HG03432 (cell line): Measurements from ENCODE around the gene EIF4E3.

Source experiments
- ATAC-seq: cut with Tn5 transposase; IDR thresholded peaks from one replicate; pipeline ENCODE4 v1.9.1; 2021; ENCODE audit warnings: mild to moderate bottlenecking, moderate library complexity; ENCODE audit not compliant: unreplicated experiment

EIF4E3 gene

GRCh38 chr3:71723452-71724170, 1.6 kb downstream of the EIF4E3 start:
- no peak for ATAC-seq

DNA sequence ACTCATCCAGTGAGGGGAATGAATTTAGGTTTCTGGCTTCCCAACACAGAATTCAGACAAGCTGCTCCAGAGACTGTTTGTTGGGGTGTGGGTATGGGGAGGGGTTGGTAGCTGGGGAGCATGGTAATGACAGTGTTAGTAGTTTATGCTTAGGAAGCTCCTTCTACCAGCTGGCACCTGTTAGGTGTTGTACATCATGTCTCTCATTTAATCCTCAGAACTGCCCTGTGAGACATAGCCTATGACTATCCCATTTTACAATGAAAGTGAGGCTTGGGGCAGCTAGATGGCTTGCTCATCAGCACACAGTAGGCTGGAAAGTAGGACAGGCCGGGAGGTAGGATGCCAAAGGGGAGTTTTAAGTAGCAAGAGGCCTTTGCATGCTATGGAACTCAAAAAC, 2.5 kb downstream of the EIF4E3 start:
- ATAC-seq = no peak

DNA sequence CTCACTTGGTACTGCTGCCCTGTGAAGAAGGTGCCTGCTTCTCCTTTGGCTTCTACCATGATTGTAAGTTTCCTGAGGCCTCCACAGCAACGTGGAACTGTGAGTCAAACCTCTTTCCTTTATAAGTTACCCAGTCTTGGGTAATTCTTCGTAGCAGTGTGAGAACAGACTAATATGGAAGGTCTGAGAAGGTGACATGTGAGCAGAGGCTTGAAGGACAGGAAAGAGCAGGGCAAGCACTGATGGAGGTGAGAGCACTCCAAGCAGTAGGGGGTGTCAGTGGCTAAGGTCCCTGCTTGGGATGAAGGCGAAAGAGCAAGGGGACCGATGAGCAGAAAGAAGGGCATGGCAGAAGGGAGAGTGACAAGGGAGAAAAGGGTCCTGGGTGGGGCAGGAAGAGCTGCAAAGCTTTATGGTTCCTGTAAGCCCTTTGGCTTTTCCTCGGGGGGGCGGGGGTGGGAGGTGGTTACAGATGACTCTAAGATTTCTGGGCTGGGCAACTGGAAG, 3.5 kb downstream of the EIF4E3 start:
- no peak for ATAC-seq

GRCh38 chr3:71721002-71721401, 4.2 kb downstream of the EIF4E3 start:
- no peak for ATAC-seq

- no peak for ATAC-seq
These were observed 7.1 kb downstream of the EIF4E3 start for GRCh38 chr3:71718072-71718471.

- ATAC-seq = no peak
These were observed 10.6 kb downstream of the EIF4E3 start for GRCh38 chr3:71714595-71714994.

GRCh38 chr3:71713041-71713440, 12.2 kb downstream of the EIF4E3 start:
- no peak for ATAC-seq

- ATAC-seq = peak; percentile 88
These were observed 14.2 kb downstream of the EIF4E3 start for GRCh38 chr3:71710906-71711494.

DNA sequence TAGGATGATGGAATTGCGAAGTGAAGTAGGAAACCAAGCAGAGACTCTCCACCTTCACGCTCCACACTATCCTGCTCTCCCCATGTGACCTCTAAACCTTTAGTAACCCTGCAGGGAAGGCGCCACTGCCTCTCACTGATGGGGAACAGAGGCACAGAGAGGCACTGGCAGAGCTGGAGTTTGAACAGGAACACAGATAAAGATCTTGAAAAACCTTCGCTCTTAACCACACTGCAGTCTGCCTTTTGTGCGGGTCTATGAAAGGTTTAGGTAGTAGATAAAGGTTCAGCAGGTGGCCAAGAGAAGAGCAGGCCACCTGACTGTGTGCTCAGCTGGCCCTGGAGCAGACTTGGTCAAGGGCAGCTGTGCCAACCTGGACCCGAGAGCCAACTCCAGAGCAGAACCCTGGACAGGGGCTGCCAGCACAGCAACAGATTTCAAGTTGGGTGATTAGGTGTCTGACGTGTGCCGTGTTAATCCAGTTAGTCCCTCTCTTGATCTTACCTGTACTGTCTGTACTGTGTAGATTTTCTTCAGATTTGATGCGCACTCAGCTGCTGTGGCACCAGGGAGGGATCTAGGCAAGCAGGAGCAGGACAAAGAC, 15.2 kb downstream of the EIF4E3 start:
- ATAC-seq = no peak

DNA sequence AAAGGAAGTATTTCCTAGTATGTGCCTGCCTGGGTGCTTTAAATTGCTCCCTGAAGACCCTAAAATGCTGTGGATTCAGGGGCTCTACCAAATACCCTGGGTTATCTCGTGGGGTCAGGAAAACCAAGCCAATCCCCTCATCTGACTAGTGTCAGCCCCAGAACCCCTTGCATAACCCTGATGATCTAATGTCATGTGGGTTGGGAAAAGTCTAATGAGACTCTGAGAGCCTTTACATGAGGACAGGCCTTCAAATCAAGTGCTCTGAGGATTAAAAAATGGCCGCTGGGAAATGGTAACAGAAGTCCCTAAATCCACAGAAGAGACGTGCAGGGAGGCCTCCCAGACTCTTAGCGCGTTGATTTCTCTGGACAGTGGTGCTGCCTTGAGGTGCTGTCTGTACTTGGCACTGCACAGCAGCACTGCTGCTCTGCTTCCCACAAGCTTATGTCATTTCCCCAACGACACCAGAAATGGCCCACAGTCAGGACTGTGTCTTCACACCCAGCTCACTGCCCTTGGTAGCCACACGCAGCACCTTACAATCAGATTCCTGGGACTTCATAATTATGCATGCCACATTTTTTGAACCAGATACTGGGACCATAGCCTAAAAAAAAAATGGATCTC, 16.6 kb downstream of the EIF4E3 start:
- ATAC-seq = no peak

DNA sequence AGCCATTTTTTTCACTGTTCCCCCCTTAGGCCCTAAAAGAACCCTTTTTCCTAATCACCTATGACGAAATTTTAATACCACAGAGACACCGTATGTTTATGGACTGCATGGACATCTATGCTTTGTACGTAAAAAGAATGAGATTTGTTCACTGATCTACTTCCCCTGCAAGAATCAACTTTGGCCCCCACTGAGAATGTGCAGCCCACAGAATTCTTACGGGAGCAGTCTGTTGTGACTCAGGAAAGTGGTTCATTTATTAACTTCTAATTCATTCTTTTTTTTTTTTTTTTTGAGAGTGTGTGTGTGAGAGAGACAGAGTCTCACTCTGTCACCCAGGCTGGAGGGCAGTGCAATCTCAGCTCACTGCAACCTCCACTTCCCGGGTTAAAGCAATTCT, 17.6 kb downstream of the EIF4E3 start:
- ATAC-seq = no peak

- ATAC-seq = no peak
These were observed 19.5 kb downstream of the EIF4E3 start for GRCh38 chr3:71705681-71706080.

- ATAC-seq = no peak
These were observed 20.3 kb downstream of the EIF4E3 start for GRCh38 chr3:71704915-71705314.

DNA sequence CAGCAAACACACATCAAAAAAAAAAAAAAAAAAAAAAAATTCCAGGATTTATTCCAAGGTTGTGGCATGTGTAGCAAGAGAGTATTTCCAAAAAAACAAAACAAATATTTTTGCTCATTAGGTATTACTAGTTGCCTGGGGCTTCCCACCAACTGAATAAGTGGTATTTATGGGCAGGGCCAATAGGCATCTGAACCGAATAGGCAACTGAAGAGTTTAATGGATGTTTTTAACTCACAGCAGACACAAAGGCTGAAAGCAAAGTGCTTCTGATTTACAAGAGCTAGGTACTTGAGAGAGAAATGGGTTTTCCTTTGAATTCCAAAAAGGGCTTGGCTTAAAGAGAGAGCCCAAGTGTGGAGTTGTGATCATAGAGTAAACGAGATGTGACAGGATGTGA, 21.4 kb downstream of the EIF4E3 start:
- ATAC-seq = no peak

DNA sequence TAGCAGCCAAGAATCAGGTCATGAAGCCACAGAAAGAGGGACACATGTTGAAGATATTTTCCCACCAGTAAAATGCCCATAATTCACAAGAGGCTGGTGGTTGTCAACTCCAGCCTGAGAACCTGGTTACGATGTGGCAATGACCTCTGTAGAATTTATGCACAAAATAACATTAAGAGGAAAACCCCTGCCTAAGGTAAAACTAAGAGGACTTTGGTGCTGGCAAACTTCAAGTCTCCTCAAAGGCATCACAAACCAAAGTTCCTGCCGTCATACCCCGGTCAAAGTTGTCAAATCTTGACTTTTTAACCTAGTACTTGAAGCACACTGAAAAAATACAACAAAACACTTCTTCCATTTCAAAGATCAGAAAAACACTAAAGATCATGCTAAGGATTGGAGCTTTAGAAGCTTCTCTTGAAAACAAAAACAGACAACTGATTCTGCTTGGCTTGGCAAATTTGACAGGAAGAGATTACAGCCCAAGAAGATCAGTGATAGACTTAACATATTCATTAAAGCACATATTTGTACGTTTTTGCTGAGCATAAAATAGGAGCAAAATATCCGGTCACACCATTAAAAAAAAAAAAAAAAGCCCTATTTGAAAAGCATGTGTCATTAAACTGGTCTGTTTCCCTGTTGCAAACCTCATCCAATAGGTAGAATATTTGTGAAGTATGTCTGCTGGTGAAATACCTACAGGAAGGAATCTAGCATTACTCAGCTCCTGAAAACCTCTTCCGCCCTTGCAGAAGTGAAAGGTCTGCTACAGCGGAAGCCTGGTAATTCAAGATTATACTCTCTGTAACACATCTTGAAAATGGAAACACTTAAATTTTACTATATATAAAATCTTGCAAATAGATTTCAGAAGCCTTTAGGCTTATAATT, 22.8 kb downstream of the EIF4E3 start:
- ATAC-seq = no peak

GRCh38 chr3:71701251-71701762, 23.9 kb downstream of the EIF4E3 start:
- ATAC-seq = no peak

DNA sequence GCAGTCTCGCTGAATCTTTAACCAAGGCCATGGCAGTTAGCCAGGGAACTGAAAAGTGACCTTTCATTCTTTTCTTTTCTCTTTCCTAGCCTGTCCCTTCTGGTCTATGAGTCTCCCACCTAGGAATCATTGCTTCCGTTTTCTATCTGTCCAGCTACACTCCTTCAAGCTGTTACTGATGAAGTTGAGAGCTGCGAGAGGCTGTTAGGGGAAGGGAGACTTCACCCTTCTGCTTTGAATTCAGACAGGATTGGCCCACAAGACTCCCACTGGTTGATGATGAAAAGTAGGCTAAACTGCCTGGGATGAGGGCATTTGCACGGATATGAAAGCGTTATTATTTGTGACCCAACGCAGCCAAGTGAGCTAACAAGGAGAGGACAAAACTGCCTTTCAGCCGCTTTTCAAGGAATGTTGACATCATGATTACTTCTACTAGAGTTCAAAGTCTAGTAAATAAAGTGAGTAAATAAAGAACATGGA, 30.2 kb downstream of the EIF4E3 start:
- no peak for ATAC-seq

- no peak for ATAC-seq
These were observed 30.7 kb downstream of the EIF4E3 start for GRCh38 chr3:71694358-71694999.

DNA sequence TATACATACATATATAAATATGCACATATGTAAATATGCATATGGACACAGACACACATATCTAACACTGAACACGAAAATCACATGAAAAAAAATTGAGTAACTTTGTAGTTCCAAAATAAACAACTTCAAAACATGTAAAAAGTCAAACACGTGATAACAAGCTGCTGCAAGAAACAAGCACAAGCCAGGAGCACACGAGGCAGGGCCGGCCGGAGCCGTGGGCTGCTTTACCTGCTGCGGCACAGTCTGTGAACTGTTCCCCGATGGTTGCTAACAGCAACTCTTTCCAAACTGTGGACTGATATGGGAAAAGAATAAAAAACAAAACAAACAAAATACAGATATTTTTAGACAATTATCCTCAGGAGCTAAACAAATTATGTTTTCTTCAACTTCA, 31.6 kb downstream of the EIF4E3 start:
- ATAC-seq = no peak

DNA sequence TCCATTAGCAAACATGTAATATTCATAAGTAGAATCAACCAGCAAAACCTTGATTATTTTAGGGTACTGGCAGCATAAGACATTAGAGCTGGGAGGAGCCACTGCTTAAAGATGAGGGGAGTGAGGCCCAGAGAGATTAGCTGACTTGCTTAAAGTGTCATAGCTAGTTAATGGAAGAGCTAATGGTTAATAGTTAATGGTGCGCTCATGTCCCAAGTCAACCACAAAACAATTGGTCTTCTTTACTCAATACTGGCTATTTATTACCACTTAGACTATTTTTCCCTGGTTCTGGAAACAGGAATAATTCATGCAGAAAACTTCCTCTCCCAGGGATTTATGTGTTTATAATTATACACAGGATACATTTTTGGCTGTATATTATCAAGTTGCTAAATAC, 33.1 kb downstream of the EIF4E3 start:
- no peak for ATAC-seq
